ENCODE measurements around the gene CHMP5. TPM values are rescaled to one million over a fixed set of nuclear protein-coding genes. Genes with fewer than 3 reads are reported as not detected.

Gene CHMP5
- total RNA-seq, 2 donors from 2014 or later = 4.6 to 20.5 TPM

GRCh38 chr9:33291901-33292300 lies 27.1 kb downstream of the CHMP5 start:
- 75 to 82% methylated on average over 5 of the region's 5 CpGs for WGBS, 2 donors
- no peaks in the 10 kb centered on the region for H3K27me3 ChIP-seq
- DNase-seq (no peak), ATAC-seq (no peak)
- intact Hi-C loops (cut with DNase I) = no loop called here
- peaks cover 0 to 3% of the 10 kb centered on the region in 2 donors for H3K36me3 ChIP-seq (replicated peaks in 1 of 2; ENCODE audit: insufficient read depth in 1 of 2, low read depth in 2 of 2)
- TF ChIP-seq CTCF (IDR thresholded peaks at IDR 0.05) (no peak), POLR2A (IDR thresholded peaks at IDR 0.05) (no peak)
- no peaks in the 10 kb centered on the region for H3K9me3 ChIP-seq
- no peak overlapping the region for H3K4me3 ChIP-seq
- H3K27ac ChIP-seq = no peak overlapping the region
- H3K4me1 ChIP-seq = peaks cover 50% of the 10 kb centered on the region

- WGBS, 2 donors = 80 to 81% methylated on average over 2 of the region's 2 CpGs
- Histone ChIP-seq H3K36me3 (replicated peaks in 1 of 2; ENCODE audit: insufficient read depth in 1 of 2, low read depth in 2 of 2) (peaks cover 0 to 3% of the 10 kb centered on the region in 2 donors), H3K27ac (no peak overlapping the region), H3K4me1 (peaks cover 69% of the 10 kb centered on the region), H3K4me3 (no peak overlapping the region), H3K27me3 (no peaks in the 10 kb centered on the region), H3K9me3 (no peaks in the 10 kb centered on the region)
- TF ChIP-seq CTCF (IDR thresholded peaks at IDR 0.05) (no peak), POLR2A (IDR thresholded peaks at IDR 0.05) (no peak)
- intact Hi-C loops (cut with DNase I) = no loop called here
- no peak for ATAC-seq
- DNase-seq = no peak
These were observed 28.9 kb downstream of the CHMP5 start for GRCh38 chr9:33293782-33294181.

GRCh38 chr9:33294670-33295432 lies 30.0 kb downstream of the CHMP5 start:
- no peaks in the 10 kb centered on the region for H3K27me3 ChIP-seq
- no peak overlapping the region for H3K4me3 ChIP-seq
- 87 to 91% methylated on average over 12 of the region's 12 CpGs for WGBS, 2 donors
- no peak overlapping the region for H3K27ac ChIP-seq
- no peaks in the 10 kb centered on the region for H3K9me3 ChIP-seq
- TF ChIP-seq POLR2A (IDR thresholded peaks at IDR 0.05) = no peak
- TF ChIP-seq CTCF (IDR thresholded peaks at IDR 0.05) = no peak
- intact Hi-C loops (cut with DNase I) = no loop called here
- DNase-seq (no peak), ATAC-seq (no peak)
- H3K4me1 ChIP-seq = peaks cover 65% of the 10 kb centered on the region
- H3K36me3 ChIP-seq (replicated peaks in 1 of 2; ENCODE audit: insufficient read depth in 1 of 2, low read depth in 2 of 2) = peaks cover 0 to 3% of the 10 kb centered on the region in 2 donors

- WGBS, 2 donors = 92 to 94% methylated on average over 2 of the region's 2 CpGs
- no peak overlapping the region for H3K27ac ChIP-seq
- H3K4me1 ChIP-seq = peaks cover 65% of the 10 kb centered on the region
- no peak for TF ChIP-seq CTCF (IDR thresholded peaks at IDR 0.05)
- TF ChIP-seq POLR2A (IDR thresholded peaks at IDR 0.05) = no peak
- ATAC-seq (no peak), DNase-seq (no peak)
- no peak overlapping the region for H3K4me3 ChIP-seq
- H3K9me3 ChIP-seq = no peaks in the 10 kb centered on the region
- peaks cover 0 to 8% of the 10 kb centered on the region in 2 donors for H3K36me3 ChIP-seq (replicated peaks in 1 of 2; ENCODE audit: insufficient read depth in 1 of 2, low read depth in 2 of 2)
- H3K27me3 ChIP-seq = no peaks in the 10 kb centered on the region
- intact Hi-C loops (cut with DNase I) = no loop called here
These were observed 30.7 kb downstream of the CHMP5 start for GRCh38 chr9:33295571-33295970.

- H3K36me3 ChIP-seq (replicated peaks in 1 of 2; ENCODE audit: insufficient read depth in 1 of 2, low read depth in 2 of 2) = peaks cover under 1 to 13% of the 10 kb centered on the region in 2 donors
- ATAC-seq (no peak), DNase-seq (peak; percentile 20 to 64 (median 58))
- TF ChIP-seq CTCF (IDR thresholded peaks at IDR 0.05) = no peak
- no peak for TF ChIP-seq POLR2A (IDR thresholded peaks at IDR 0.05)
- H3K27me3 ChIP-seq = no peaks in the 10 kb centered on the region
- intact Hi-C loops (cut with DNase I) = no loop called here
- H3K4me1 ChIP-seq = peaks cover 50% of the 10 kb centered on the region
- H3K4me3 ChIP-seq = no peak overlapping the region
- H3K9me3 ChIP-seq = no peaks in the 10 kb centered on the region
- no peak overlapping the region for H3K27ac ChIP-seq
- 21 to 31% methylated on average over 1 of the region's 1 CpG for WGBS, 2 donors
These were observed 32.6 kb downstream of the CHMP5 start for GRCh38 chr9:33297432-33297831.

Data from body of pancreas (tissue), 4 donors.